WERI-Rb-1 (cell line): ENCODE results near the gene CYP1B1.

Experiments
- DNase-seq: peaks from one replicate; pipeline ENCODE4 v3.0.0-alpha.2; 2020
- H3K27ac ChIP-seq: fragments of 250-450 bp; sonication (Bioruptor Pico); 2 replicates; pipeline ENCODE4 v1.5.1; 2020; ENCODE audit warnings: mild to moderate bottlenecking, moderate library complexity
- H3K27me3 ChIP-seq: fragments of 250-450 bp; sonication (Bioruptor Pico); 2 replicates; pipeline ENCODE4 v1.5.1; 2021; ENCODE audit warnings: mild to moderate bottlenecking, low read depth, moderate library complexity; ENCODE audit not compliant: insufficient read depth, severe bottlenecking
- H3K36me3 ChIP-seq: fragments of 250-450 bp; sonication (Bioruptor Pico); 2 replicates; pipeline ENCODE4 v1.5.1; 2020; ENCODE audit warnings: mild to moderate bottlenecking, moderate library complexity
- H3K4me3 ChIP-seq: 2 replicates; pipeline ENCODE4 v1.5.1; 2011; ENCODE audit warnings: low read depth, mild to moderate bottlenecking, control low read depth, low read length
- H3K9me3 ChIP-seq: fragments of 250-450 bp; sonication (Bioruptor Pico); 2 replicates; pipeline ENCODE4 v1.5.1; 2021; ENCODE audit warnings: mild to moderate bottlenecking, moderate library complexity; ENCODE audit not compliant: severe bottlenecking
- TF ChIP-seq, protein P1 (sequence below): IDR thresholded peaks from 2 replicates; pipeline ENCODE4 v1.5.1; 2011; ENCODE audit warnings: low read depth, mild to moderate bottlenecking, control low read depth, inconsistent platforms, low read length

CYP1B1 gene

DNA sequence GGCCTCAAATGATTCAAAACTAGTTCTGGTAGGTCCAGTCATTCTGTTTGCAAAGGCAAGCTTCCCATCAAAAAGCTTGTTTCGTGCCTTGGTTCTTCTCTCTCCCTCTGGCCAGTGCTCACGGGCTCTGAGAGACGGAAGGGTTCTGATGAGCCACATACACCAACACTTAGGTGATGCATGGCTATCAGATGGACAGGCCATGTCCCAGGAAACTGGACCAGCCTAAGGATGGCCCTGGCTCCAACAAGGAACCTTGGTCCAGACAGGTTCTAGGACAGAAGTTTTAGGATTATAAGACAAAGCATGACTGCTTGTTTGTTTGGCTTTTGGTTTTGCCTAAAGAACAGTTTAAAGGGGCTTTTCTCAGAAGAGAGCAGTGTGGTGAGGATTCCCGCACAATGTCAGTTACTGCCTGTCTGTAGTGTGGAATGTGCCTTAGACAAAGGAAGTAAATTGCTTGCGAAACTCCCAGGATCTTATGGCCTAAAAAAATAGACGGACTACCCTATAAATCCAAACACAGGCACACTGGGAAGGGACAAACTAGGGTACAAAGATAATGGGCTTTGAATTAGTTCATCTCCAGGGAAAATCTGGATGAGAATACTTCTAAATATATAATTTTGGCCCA, 10.3 kb downstream of the CYP1B1 start:
- no peak for DNase-seq
- no peak overlapping the region for H3K27ac ChIP-seq
- no peak overlapping the region for H3K4me3 ChIP-seq
- H3K36me3 ChIP-seq = no peaks in the 10 kb centered on the region
- peaks cover 3% of the 10 kb centered on the region for H3K9me3 ChIP-seq
- no peaks in the 10 kb centered on the region for H3K27me3 ChIP-seq
- TF ChIP-seq, protein P1, sequence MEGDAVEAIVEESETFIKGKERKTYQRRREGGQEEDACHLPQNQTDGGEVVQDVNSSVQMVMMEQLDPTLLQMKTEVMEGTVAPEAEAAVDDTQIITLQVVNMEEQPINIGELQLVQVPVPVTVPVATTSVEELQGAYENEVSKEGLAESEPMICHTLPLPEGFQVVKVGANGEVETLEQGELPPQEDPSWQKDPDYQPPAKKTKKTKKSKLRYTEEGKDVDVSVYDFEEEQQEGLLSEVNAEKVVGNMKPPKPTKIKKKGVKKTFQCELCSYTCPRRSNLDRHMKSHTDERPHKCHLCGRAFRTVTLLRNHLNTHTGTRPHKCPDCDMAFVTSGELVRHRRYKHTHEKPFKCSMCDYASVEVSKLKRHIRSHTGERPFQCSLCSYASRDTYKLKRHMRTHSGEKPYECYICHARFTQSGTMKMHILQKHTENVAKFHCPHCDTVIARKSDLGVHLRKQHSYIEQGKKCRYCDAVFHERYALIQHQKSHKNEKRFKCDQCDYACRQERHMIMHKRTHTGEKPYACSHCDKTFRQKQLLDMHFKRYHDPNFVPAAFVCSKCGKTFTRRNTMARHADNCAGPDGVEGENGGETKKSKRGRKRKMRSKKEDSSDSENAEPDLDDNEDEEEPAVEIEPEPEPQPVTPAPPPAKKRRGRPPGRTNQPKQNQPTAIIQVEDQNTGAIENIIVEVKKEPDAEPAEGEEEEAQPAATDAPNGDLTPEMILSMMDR = no peak

DNA sequence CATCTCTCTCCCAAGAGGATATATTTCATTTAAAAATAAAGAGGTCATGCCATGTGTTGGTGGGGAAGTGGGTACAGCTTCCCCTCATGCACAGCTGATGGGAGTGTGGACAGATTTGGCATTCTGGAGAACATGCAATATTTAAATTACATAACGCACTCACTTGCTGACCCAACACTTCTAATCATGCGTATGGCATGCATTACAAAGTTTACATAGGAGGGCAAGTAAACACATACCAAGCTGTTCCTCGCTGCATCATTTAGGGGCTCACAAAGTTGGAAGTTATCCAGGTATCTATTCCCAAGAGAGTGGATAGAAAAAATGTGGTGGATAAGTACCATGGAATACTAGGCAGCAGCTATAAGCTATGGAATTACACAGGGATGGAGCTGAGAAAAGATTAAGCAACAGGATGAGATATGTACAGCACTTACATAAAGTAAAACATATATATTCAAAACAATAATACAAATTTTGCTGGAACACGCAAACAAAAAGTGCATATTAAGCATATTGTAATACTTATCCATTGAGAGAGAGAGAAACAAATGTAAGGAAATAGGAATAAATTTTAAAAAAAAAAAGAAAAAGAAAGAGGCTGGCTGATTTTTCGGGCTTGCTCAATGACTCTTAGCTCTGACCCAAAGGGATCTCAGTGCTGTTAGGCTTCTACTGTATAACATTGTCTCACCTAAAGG, 11.0 kb downstream of the CYP1B1 start:
- Histone ChIP-seq H3K27ac (no peak overlapping the region), H3K36me3 (no peaks in the 10 kb centered on the region), H3K4me3 (no peak overlapping the region), H3K9me3 (peaks cover 3% of the 10 kb centered on the region), H3K27me3 (no peaks in the 10 kb centered on the region)
- TF ChIP-seq, protein P1 = no peak
- DNase-seq = no peak

DNA sequence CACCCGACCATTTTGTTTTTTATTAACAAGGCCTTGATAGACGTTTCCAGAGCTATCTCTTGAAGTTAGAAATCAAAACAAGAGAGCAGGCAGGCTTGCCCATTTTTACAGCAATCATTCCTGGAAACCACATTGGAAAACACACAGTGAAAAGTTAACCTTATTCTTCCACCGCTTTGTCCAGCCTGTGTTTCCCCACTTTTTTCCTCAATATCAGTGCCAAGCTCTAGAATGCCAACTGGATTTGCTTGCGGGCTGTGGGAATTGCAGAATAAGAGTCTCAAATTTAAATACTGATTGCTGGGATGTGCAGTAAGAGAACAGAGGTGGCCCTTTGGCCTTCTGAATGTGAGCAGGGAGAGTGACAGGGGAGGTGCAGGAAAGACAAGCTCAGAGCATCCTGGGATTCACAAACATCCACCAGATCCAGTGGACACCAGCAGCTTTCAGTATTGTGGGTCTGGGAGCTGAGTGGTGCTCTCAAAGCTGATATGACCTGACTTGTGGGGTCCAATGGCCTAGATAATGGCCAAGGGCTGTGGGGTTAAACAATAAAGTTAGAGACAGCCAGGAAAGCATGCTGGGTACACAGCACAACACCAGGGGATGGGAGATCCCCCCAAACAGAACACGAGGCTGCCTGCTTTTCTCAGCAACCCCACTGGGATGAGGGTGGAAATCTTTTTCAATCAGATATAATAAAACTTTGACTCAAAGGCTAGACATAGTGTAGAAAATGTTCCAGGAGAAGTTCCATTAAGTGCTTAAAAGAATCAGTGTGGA, 15.5 kb downstream of the CYP1B1 start:
- TF ChIP-seq, protein P1 = no peak
- DNase-seq = no peak
- H3K27me3 ChIP-seq = no peaks in the 10 kb centered on the region
- no peaks in the 10 kb centered on the region for H3K36me3 ChIP-seq
- H3K27ac ChIP-seq = no peak overlapping the region
- H3K9me3 ChIP-seq = peaks cover 3% of the 10 kb centered on the region
- H3K4me3 ChIP-seq = no peak overlapping the region

DNA sequence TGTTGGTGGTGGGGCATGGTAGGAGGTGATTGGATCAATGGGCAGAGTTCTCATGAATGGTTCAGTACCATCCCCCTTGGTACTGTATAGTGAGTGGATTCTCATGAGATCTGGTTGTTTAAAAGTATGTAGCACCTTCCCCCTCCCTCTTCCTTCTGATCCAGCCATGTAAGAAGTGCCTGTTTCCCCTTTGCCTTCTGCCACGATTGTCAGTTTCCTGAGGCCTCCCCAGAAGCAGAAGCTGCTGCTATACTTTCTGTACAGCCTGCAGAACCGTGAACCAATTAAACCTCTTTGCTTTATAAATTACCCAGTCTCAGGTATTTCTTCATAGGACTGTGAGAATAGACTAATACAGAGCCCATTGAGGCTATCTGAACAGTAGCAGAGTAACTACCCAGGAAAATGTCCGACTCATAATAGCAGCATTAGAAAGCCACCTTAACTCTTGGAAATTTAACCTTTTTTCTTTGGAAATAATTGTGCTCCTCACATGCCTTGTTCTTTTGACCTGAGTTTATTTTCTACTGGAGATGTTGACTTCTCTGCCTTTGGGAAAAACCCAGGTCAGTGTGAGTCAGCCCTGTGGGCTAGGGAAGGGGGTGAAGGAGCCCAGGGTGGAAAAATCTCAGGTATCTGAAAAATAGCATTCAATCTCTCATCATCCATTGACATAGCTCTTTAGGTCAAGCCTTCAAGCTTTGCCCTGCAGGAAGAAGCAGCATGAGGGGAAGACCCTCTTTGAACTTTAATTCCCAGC, 18.1 kb downstream of the CYP1B1 start:
- Histone ChIP-seq H3K27me3 (no peaks in the 10 kb centered on the region), H3K9me3 (peaks cover 3% of the 10 kb centered on the region), H3K36me3 (no peaks in the 10 kb centered on the region), H3K27ac (no peak overlapping the region), H3K4me3 (no peak overlapping the region)
- DNase-seq = no peak
- TF ChIP-seq, protein P1 = no peak

- Histone ChIP-seq H3K4me3 (no peak overlapping the region), H3K9me3 (no peaks in the 10 kb centered on the region), H3K36me3 (no peaks in the 10 kb centered on the region), H3K27ac (no peak overlapping the region), H3K27me3 (no peaks in the 10 kb centered on the region)
- TF ChIP-seq, protein P1 = no peak
- DNase-seq = no peak
These were observed 19.7 kb downstream of the CYP1B1 start for GRCh38 chr2:38056216-38056615.
